CD4-positive, alpha-beta T cell treated with Interleukin-2 at 100 ng/mL for 4 hours (primary cell): ENCODE data around the gene PRXL2B.
"Not testable (repeated sequence)": the region's sequence is repeated elsewhere in the genome, so short reads cannot be mapped to it uniquely, and the experiment has no call there.

ENCODE experiments used
- DNase-seq: peaks from one replicate; pipeline ENCODE4 v3.0.0-alpha.2; 2020; ENCODE audit warnings: low spot score

PRXL2B gene

GRCh38 chr1:2612591-2613365 lies 26.2 kb downstream of the PRXL2B start:
- DNase-seq = no peak

GRCh38 chr1:2614145-2614544 lies 27.6 kb downstream of the PRXL2B start:
- DNase-seq = no peak

- no peak for DNase-seq
Observed at GRCh38 chr1:2617971-2618470, 31.4 kb downstream of the PRXL2B start.

GRCh38 chr1:2623571-2624337 lies 37.2 kb downstream of the PRXL2B start:
- no peak for DNase-seq

GRCh38 chr1:2624735-2625300 lies 38.2 kb downstream of the PRXL2B start:
- DNase-seq = no peak

- no peak for DNase-seq
Observed at GRCh38 chr1:2625311-2625710, 38.7 kb downstream of the PRXL2B start.

- not testable (repeated sequence) for DNase-seq
Observed at GRCh38 chr1:2625748-2626147, 39.2 kb downstream of the PRXL2B start.

- no peak for DNase-seq
Observed at GRCh38 chr1:2627746-2628145, 41.2 kb downstream of the PRXL2B start.

GRCh38 chr1:2628191-2628932 lies 41.8 kb downstream of the PRXL2B start:
- no peak for DNase-seq

- no peak for DNase-seq
Observed at GRCh38 chr1:2628933-2629626, 42.5 kb downstream of the PRXL2B start.

- no peak for DNase-seq
Observed at GRCh38 chr1:2629627-2630497, 43.3 kb downstream of the PRXL2B start.

GRCh38 chr1:2630498-2631135 lies 44.0 kb downstream of the PRXL2B start:
- DNase-seq = no peak

GRCh38 chr1:2631136-2632050 lies 44.8 kb downstream of the PRXL2B start:
- DNase-seq = no peak

- no peak for DNase-seq
Observed at GRCh38 chr1:2632051-2632430, 45.5 kb downstream of the PRXL2B start.

- DNase-seq = no peak
Observed at GRCh38 chr1:2632561-2633361, 46.2 kb downstream of the PRXL2B start, which contains the start of gene MMEL1. Gene MMEL1, minus strand, starts transcription at chr1:2633016. Its CDS starts 3,532 bp downstream, at chr1:2629484.

- no peak for DNase-seq
Observed at GRCh38 chr1:2633366-2633935, 46.9 kb downstream of the PRXL2B start.

- DNase-seq = no peak
Observed at GRCh38 chr1:2633936-2634491, 47.4 kb downstream of the PRXL2B start.
